Mammary epithelial cell (primary cell): Measurements from ENCODE around the gene SLC25A21.

Source experiments
- EZH2 ChIP-seq: IDR thresholded peaks from 2 replicates; pipeline ENCODE4 v1.6.1; 2012; ENCODE audit warnings: low read length, inconsistent platforms, borderline replicate concordance
- TF ChIP-seq, protein P1 (sequence below), 2 donors: IDR thresholded peaks in 1 of 2; conservative IDR thresholded peaks in 1 of 2; 2 replicates each; pipeline ENCODE4 v1.5.1; 2011 to 2012; ENCODE audit warnings: inconsistent platforms in 2 of 2, low read length in 2 of 2, mild to moderate bottlenecking in 2 of 2, control low read depth in 1 of 2, low read depth in 1 of 2; ENCODE audit not compliant: insufficient read depth in 1 of 2; ENCODE audit errors: extremely low read depth in 1 of 2

DNA sequence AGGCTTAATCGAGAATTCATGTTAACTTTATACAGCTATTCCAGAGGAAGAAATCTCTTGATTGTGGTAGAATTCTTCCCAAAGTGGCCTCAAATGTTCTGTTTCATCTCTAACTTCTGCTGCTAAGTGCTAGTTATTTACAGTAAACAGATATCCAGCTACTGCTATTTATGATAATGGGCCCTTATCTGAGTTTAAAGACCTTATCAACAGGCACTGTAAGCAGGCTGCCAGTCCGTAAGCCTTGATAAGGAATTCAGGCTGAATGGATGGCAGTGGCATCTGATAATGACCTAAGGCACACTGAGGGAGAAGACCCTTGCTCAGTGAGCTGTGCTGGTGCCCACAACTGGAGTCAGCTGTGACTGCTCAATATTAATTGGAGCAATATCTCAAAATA lies 451.7 kb downstream of the SLC25A21 start:
- TF ChIP-seq, protein P1, sequence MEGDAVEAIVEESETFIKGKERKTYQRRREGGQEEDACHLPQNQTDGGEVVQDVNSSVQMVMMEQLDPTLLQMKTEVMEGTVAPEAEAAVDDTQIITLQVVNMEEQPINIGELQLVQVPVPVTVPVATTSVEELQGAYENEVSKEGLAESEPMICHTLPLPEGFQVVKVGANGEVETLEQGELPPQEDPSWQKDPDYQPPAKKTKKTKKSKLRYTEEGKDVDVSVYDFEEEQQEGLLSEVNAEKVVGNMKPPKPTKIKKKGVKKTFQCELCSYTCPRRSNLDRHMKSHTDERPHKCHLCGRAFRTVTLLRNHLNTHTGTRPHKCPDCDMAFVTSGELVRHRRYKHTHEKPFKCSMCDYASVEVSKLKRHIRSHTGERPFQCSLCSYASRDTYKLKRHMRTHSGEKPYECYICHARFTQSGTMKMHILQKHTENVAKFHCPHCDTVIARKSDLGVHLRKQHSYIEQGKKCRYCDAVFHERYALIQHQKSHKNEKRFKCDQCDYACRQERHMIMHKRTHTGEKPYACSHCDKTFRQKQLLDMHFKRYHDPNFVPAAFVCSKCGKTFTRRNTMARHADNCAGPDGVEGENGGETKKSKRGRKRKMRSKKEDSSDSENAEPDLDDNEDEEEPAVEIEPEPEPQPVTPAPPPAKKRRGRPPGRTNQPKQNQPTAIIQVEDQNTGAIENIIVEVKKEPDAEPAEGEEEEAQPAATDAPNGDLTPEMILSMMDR (conservative IDR thresholded peaks at IDR 0.05 in 1 of 2, IDR thresholded peaks at IDR 0.05 in 1 of 2; ENCODE audit: extremely low read depth in 1 of 2, insufficient read depth in 1 of 2, low read depth in 1 of 2, low read length in 2 of 2), result no peak
- TF ChIP-seq EZH2, result no peak
